Hepatocyte (in vitro differentiated cells): ENCODE measurements around the gene NEB. TPM values are rescaled to one million over a fixed set of nuclear protein-coding genes. Genes with fewer than 3 reads are reported as not detected.

Experiments used
- DNase-seq: peaks from one replicate; pipeline ENCODE4 v3.0.0-alpha.2; 2016; ENCODE audit warnings: low spot score
- H2AFZ ChIP-seq: fragments of 200-600 bp; sonication (generic); 2 replicates; pipeline ENCODE4 v1.6.0; 2016; ENCODE audit warnings: antibody characterized with exemption, mild to moderate bottlenecking
- H3K27ac ChIP-seq: fragments of 200-600 bp; sonication (generic); 2 replicates; pipeline ENCODE4 v1.5.1; 2016; ENCODE audit warnings: mild to moderate bottlenecking
- H3K27me3 ChIP-seq: fragments of 200-600 bp; sonication (generic); 2 replicates; pipeline ENCODE4 v1.6.1; 2016
- H3K36me3 ChIP-seq: fragments of 200-600 bp; sonication (generic); replicated peaks from 2 replicates; pipeline ENCODE4 v1.5.1; 2016; ENCODE audit warnings: low read depth; ENCODE audit not compliant: insufficient read depth
- H3K4me1 ChIP-seq: fragments of 200-600 bp; sonication (generic); 2 replicates; pipeline ENCODE4 v1.5.1; 2016; ENCODE audit warnings: mild to moderate bottlenecking, moderate library complexity; ENCODE audit not compliant: insufficient read depth
- H3K4me2 ChIP-seq: fragments of 200-600 bp; sonication (generic); 2 replicates; pipeline ENCODE4 v1.6.0; 2016
- H3K4me3 ChIP-seq: fragments of 200-600 bp; sonication (generic); 2 replicates; pipeline ENCODE4 v1.5.1; 2016; ENCODE audit warnings: mild to moderate bottlenecking
- H3K79me2 ChIP-seq: fragments of 200-600 bp; sonication (generic); 2 replicates; pipeline ENCODE4 v1.6.0; 2017; ENCODE audit warnings: mild to moderate bottlenecking
- H3K9me2 ChIP-seq: fragments of 200-600 bp; sonication (generic); replicated peaks from 2 replicates; pipeline ENCODE4 v1.6.0; 2017; ENCODE audit warnings: mild to moderate bottlenecking; ENCODE audit not compliant: insufficient read depth
- H3K9me3 ChIP-seq: fragments of 200-600 bp; sonication (generic); 2 replicates; pipeline ENCODE4 v1.5.1; 2016; ENCODE audit warnings: low read depth, mild to moderate bottlenecking
- H4K20me1 ChIP-seq: fragments of 200-600 bp; sonication (generic); 2 replicates; pipeline ENCODE4 v1.6.0; 2016; ENCODE audit warnings: mild to moderate bottlenecking; ENCODE audit not compliant: insufficient read depth, poor library complexity, severe bottlenecking
- CTCF ChIP-seq: fragments of 200-600 bp; sonication (generic); IDR thresholded peaks from 2 replicates; pipeline ENCODE4 v1.5.1; 2016; ENCODE audit warnings: antibody characterized with exemption, mild to moderate bottlenecking; ENCODE audit not compliant: poor library complexity
- EZH2 ChIP-seq: fragments of 200-600 bp; sonication (generic); IDR thresholded peaks from 2 replicates; pipeline ENCODE4 v1.6.1; 2016; ENCODE audit warnings: antibody characterized with exemption, mild to moderate bottlenecking, borderline replicate concordance
- EZH2phosphoT487 ChIP-seq: fragments of 200-600 bp; sonication (generic); IDR thresholded peaks from one replicate; pipeline ENCODE4 v1.6.1; 2018; ENCODE audit warnings: antibody characterized with exemption, mild to moderate bottlenecking, low read depth, moderate library complexity; ENCODE audit not compliant: unreplicated experiment, severe bottlenecking
- WGBS: methylation state at CpG from one replicate; pipeline ENCODE4 v1.1.6; 2016; ENCODE audit warnings: low lambda C conversion rate; ENCODE audit errors: missing lambda C conversion rate; 5-methylcytosine and 5-hydroxymethylcytosine counted together
- polyA plus RNA-seq: library from polyadenylated mRNA; unstranded; fragments of >200 nt; fragmentation: Nextera tagmentation; extraction: Ambion mirVana; gene quantifications from 2 replicates; pipeline ENCODE4 v1.2.1, GENCODE V29; 2016
- total RNA-seq: library from RNA; depleted of rRNA; stranded (reverse); fragments of >200 nt; gene quantifications from 2 replicates; pipeline ENCODE4 v1.2.3, GENCODE V29; 2014

Gene NEB
- total and polyA plus RNA-seq, 2 experiments from 2014 or later: 0.75 to 2.2 TPM

GRCh38 chr2:151518802-151519201, 215.5 kb downstream of the NEB start:
- H3K27me3 ChIP-seq: no peaks in the 10 kb centered on the region
- H3K4me1 ChIP-seq: no peaks in the 10 kb centered on the region
- H2AFZ ChIP-seq: no peak overlapping the region
- H4K20me1 ChIP-seq: no peaks in the 10 kb centered on the region
- H3K4me3 ChIP-seq: no peak overlapping the region
- H3K9me2 ChIP-seq: no peaks in the 10 kb centered on the region
- no peak overlapping the region for H3K27ac ChIP-seq
- WGBS: 85% methylated on average over 3 of the region's 3 CpGs
- no peaks in the 10 kb centered on the region for H3K9me3 ChIP-seq
- DNase-seq: no peak
- no peaks in the 10 kb centered on the region for H3K79me2 ChIP-seq
- no peaks in the 10 kb centered on the region for H3K36me3 ChIP-seq
- no peak for TF ChIP-seq EZH2phosphoT487
- no peak for TF ChIP-seq EZH2
- no peak for TF ChIP-seq CTCF
- no peak overlapping the region for H3K4me2 ChIP-seq

GRCh38 chr2:151508519-151508918, 225.8 kb downstream of the NEB start:
- Histone ChIP-seq H3K4me3 (no peak overlapping the region), H3K79me2 (no peaks in the 10 kb centered on the region), H3K9me3 (no peaks in the 10 kb centered on the region), H3K9me2 (no peaks in the 10 kb centered on the region), H4K20me1 (no peaks in the 10 kb centered on the region), H3K27me3 (no peaks in the 10 kb centered on the region), H3K36me3 (no peaks in the 10 kb centered on the region), H3K27ac (no peak overlapping the region), H3K4me1 (no peaks in the 10 kb centered on the region), H2AFZ (no peak overlapping the region), H3K4me2 (no peak overlapping the region)
- no peak for TF ChIP-seq CTCF
- TF ChIP-seq EZH2: no peak
- TF ChIP-seq EZH2phosphoT487: no peak
- DNase-seq: no peak
- 84% methylated on average over 3 of the region's 3 CpGs for WGBS

GRCh38 chr2:151506170-151506569, 228.1 kb downstream of the NEB start:
- H3K27me3 ChIP-seq: no peaks in the 10 kb centered on the region
- no peak overlapping the region for H2AFZ ChIP-seq
- H3K36me3 ChIP-seq: no peaks in the 10 kb centered on the region
- no peak overlapping the region for H3K27ac ChIP-seq
- DNase-seq: no peak
- no peaks in the 10 kb centered on the region for H3K79me2 ChIP-seq
- H3K9me3 ChIP-seq: no peaks in the 10 kb centered on the region
- WGBS: 98% methylated on average over 4 of the region's 4 CpGs
- no peaks in the 10 kb centered on the region for H4K20me1 ChIP-seq
- H3K4me2 ChIP-seq: no peak overlapping the region
- H3K4me3 ChIP-seq: no peak overlapping the region
- TF ChIP-seq EZH2 (no peak), EZH2phosphoT487 (no peak), CTCF (no peak)
- no peaks in the 10 kb centered on the region for H3K9me2 ChIP-seq
- H3K4me1 ChIP-seq: no peaks in the 10 kb centered on the region

GRCh38 chr2:151498178-151498577, 236.1 kb downstream of the NEB start:
- Histone ChIP-seq H3K9me3 (no peaks in the 10 kb centered on the region), H3K9me2 (no peaks in the 10 kb centered on the region), H4K20me1 (no peaks in the 10 kb centered on the region), H3K4me3 (no peak overlapping the region), H3K4me2 (no peak overlapping the region), H3K36me3 (no peaks in the 10 kb centered on the region), H3K79me2 (no peaks in the 10 kb centered on the region), H3K27ac (no peak overlapping the region), H2AFZ (no peak overlapping the region), H3K27me3 (no peaks in the 10 kb centered on the region), H3K4me1 (no peaks in the 10 kb centered on the region)
- DNase-seq: no peak
- TF ChIP-seq EZH2: no peak
- no peak for TF ChIP-seq CTCF
- TF ChIP-seq EZH2phosphoT487: no peak
- WGBS: 86% methylated on average over 1 of the region's 1 CpG
